GM12874 (cell line): ENCODE measurements around the gene CFAP410.

Experiments used
- TF ChIP-seq, protein P1 (sequence below): IDR thresholded peaks from 2 replicates; pipeline ENCODE4 v1.5.1; 2011; ENCODE audit warnings: low read depth, mild to moderate bottlenecking, control low read depth, low read length, moderate library complexity; ENCODE audit not compliant: insufficient read depth

CFAP410 gene

DNA sequence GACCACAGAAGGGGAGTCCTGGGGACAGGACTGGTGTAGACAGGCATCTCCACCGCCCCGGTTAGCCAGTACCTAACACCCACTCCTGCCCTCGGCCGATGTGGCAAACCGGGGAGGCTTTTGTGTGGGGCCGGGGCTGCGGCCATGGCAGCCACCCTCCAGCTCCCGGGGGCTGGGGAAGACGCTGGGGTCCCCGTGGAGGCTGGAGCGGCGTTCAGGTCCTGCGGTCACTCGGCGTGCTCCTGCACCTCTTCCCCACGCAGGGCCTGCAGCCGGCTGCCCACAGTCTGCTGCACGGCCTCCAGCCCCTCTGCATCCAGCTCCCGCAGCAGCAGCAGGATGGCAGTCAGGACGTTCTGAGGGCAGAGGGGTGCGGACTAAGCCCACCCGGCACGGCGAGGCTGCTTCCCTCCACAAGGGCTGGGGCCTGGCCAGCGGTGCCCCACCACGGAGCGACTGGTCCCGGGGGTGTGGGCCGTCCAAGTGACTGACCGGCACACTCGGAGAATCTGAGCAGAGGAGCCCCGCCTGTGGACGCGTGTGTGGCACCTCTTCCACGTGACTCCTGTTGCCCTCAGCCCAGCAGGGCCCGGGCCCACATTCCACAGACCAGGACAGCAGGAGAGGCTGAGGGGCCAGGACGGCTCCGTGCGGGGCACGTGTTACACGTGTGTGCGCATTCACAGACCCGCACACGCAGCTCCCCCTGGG lies 9.1 kb downstream of the CFAP410 start:
- TF ChIP-seq, protein P1, sequence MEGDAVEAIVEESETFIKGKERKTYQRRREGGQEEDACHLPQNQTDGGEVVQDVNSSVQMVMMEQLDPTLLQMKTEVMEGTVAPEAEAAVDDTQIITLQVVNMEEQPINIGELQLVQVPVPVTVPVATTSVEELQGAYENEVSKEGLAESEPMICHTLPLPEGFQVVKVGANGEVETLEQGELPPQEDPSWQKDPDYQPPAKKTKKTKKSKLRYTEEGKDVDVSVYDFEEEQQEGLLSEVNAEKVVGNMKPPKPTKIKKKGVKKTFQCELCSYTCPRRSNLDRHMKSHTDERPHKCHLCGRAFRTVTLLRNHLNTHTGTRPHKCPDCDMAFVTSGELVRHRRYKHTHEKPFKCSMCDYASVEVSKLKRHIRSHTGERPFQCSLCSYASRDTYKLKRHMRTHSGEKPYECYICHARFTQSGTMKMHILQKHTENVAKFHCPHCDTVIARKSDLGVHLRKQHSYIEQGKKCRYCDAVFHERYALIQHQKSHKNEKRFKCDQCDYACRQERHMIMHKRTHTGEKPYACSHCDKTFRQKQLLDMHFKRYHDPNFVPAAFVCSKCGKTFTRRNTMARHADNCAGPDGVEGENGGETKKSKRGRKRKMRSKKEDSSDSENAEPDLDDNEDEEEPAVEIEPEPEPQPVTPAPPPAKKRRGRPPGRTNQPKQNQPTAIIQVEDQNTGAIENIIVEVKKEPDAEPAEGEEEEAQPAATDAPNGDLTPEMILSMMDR, result no peak

DNA sequence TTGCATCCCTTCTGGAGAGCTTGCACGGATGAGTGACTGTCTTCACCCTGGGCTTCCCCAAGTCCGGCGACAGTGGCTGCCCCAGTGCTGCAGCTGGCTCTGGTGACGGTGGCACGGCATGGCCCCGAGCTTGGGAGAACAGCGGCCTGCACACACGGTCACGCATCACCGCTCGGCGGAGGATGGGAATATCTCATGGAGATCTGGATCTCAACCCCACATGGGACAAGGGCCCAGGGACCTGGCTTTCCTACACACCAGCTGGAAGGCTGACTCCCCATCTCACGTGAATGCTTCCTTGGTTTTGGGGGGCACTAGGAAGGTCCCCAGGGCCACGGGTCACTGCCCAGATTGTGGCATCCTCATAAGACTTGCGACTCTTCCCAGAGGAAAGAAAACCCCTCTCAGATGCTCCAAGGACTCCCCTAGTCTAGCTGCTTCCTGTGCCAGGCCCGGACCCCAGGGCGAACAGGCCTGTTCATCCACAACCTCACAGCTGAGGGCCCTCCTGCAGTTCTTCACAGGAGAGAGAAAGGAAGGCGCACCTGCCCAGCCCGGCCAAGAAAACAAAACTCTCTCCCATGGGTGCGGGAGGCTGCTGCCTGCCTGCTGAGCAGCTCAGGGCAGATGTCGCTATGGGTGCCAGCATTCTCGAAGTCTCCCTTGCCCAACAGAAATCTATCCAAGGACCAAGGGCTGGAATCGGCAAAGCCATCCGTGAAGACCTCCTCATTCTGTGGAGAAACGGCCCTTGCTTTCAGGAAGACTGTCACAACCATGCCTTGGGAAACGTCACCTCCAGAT lies 9.9 kb downstream of the CFAP410 start:
- TF ChIP-seq, protein P1, result no peak

DNA sequence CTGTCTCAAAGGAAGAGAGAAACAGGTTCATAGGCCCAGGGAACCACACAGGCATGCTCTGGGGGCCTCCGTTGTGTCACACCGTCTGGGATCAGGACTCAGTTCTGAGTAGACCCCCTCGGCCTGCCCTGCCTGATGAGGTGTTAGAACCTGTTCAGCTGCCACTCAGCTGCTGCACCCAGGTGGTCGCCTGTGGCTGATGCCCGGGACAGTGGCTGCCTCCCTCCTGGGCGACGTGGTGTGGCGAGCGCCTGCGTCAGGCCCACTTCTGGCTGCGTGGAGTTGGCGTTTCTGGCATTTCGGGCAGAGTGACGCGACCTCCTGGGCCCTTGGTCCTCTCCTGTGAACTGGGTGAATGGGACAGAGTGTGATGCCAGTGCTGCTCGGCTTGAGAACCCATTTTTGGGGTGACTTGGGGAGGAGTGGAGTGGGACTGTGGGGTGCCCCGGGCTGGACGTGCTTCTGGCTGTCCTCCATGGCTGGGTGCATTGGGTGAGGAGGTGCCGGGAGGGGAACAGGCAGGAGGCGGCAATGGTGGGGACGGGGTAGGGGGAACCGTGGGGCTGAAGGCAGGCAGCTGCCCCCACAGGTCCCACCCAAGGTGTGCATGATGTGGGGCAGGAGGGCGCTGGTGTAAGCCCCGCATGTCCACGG lies 10.8 kb downstream of the CFAP410 start:
- TF ChIP-seq, protein P1, result no peak

DNA sequence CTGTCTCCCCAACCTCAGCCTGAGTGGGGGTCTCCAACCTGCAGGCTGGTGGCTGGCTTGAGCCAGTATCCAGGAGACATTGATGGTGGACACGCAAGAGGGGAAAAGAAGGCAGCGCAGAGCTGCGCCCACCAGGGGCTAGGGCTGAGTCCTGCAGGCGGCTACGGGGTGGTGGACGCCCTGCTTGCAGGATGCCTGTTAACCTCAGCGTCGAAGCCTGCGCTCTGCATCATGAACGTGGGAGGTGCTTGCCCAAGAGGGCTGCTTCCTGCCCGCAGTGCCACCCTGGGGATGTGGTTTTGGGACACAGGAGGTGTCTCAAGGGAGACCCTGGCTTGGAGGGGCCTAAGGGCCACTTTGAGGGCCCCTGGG lies 11.6 kb downstream of the CFAP410 start:
- TF ChIP-seq, protein P1, result no peak

DNA sequence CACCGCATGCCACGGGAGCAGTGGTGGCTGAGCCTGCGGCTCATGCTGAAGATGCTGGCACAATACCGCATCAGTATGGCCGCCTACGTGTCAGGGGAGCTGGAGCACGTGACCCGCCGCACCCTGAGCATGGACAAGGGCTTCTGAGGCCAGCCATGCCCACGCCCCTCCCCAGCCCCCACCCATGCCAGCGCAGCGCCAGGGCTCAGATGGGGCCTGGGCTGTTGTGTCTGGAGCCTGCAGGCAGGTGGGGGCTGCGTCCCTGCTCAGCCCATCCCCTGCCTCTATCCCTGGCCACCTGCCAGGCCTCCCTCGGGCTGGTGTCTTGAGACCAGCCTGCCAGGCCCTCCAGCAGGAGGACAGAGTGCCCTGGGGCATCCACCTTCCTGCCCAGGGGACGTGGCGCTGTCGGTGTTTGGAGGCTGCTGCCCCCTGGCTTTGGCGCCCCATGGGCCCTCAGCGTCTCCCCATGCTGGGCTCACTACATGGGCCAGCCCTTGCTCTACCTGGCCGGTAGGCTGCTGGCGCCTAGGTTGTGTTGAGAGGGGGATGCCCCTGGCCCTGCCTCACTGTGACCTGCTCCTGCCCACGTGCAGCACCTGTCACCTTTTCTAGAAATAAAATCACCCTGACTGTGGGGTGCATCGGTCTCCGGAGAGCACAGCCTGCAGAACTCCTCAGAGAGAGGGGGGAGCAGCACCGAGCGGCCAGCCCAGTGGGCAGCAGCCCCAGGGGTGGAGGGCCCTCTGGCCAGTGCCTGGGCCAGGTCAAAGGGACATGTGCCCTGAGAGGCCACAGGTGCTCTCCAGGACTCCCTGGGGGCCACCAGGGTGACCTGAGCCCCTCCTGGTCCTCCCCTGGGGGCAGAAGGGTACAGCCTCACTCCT lies 12.2 kb downstream of the CFAP410 start:
- TF ChIP-seq, protein P1, result no peak

DNA sequence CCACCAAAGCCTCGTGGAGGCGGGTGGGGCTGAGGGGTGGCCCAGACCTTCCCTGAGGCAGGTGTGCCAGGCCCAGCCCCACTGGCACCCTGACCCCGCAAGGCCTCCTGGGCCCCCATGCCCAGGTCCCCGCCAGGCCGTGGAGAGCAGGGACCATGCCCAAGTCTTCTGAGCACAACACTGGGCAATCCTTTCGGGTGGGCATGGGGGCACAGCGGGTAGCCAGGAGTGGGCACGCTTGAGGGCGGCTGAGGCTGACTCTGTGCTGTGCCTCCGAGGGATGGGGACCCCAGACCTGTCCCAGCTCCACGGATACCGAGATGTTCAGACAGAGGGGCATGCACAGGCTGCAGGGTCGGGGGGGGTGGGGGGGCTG lies 12.9 kb downstream of the CFAP410 start:
- TF ChIP-seq, protein P1, result no peak
